MM.1S (cell line): Measurements from ENCODE around the gene GSN.

Experiments used
- DNase-seq: peaks from one replicate; pipeline ENCODE4 v3.0.0-alpha.2; 2015
- H2AFZ ChIP-seq: fragments of 300-600 bp; sonication (generic); 2 replicates; pipeline ENCODE4 v1.6.0; 2016; ENCODE audit warnings: antibody characterized with exemption, low read length
- H3F3A ChIP-seq: fragments of 300-600 bp; sonication (generic); 2 replicates; pipeline ENCODE4 v1.6.1; 2016; ENCODE audit warnings: mild to moderate bottlenecking, antibody characterized with exemption, low read length, moderate library complexity, mixed read lengths; ENCODE audit not compliant: insufficient read depth
- H3K27ac ChIP-seq: fragments of 300-600 bp; sonication (generic); 2 replicates; pipeline ENCODE4 v1.5.1; 2016; ENCODE audit warnings: mild to moderate bottlenecking, low read length
- H3K27me3 ChIP-seq: fragments of 300-600 bp; sonication (generic); replicated peaks from 2 replicates; pipeline ENCODE4 v1.6.0; 2016; ENCODE audit warnings: low read length; ENCODE audit not compliant: insufficient read depth
- H3K36me3 ChIP-seq: fragments of 300-600 bp; sonication (generic); replicated peaks from 2 replicates; pipeline ENCODE4 v1.6.1; 2016; ENCODE audit warnings: mild to moderate bottlenecking, low read length, mixed read lengths; ENCODE audit not compliant: insufficient read depth
- H3K4me1 ChIP-seq: fragments of 300-600 bp; sonication (generic); 2 replicates; pipeline ENCODE4 v1.6.1; 2016; ENCODE audit warnings: low read length, mixed read lengths
- H3K4me2 ChIP-seq: fragments of 300-600 bp; sonication (generic); 2 replicates; pipeline ENCODE4 v1.6.0; 2016; ENCODE audit warnings: low read depth, low read length
- H3K4me3 ChIP-seq: fragments of 300-600 bp; sonication (generic); 2 replicates; pipeline ENCODE4 v1.5.1; 2016; ENCODE audit warnings: low read length, mixed read lengths
- H3K79me2 ChIP-seq: fragments of 300-600 bp; sonication (generic); 2 replicates; pipeline ENCODE4 v1.6.1; 2016; ENCODE audit warnings: mixed run types, low read length, mixed read lengths
- H3K9ac ChIP-seq: fragments of 300-600 bp; sonication (generic); 2 replicates; pipeline ENCODE4 v1.6.1; 2016; ENCODE audit warnings: low read length, mixed read lengths
- H3K9me2 ChIP-seq: fragments of 300-600 bp; sonication (generic); replicated peaks from 2 replicates; pipeline ENCODE4 v1.6.1; 2016; ENCODE audit warnings: mild to moderate bottlenecking, low read length, mixed read lengths; ENCODE audit not compliant: insufficient read depth
- H3K9me3 ChIP-seq: fragments of 300-600 bp; sonication (generic); replicated peaks from 2 replicates; pipeline ENCODE4 v1.6.1; 2016; ENCODE audit warnings: mild to moderate bottlenecking, low read length, mixed read lengths; ENCODE audit not compliant: insufficient read depth
- H4K20me1 ChIP-seq: fragments of 300-600 bp; sonication (generic); 2 replicates; pipeline ENCODE4 v1.6.1; 2016; ENCODE audit warnings: mild to moderate bottlenecking, low read length, moderate library complexity, mixed read lengths; ENCODE audit not compliant: insufficient read depth
- EZH2 ChIP-seq: fragments of 300-600 bp; sonication (generic); optimal IDR thresholded peaks from 2 replicates; pipeline ENCODE3; 2017; ENCODE audit warnings: low read depth, mild to moderate bottlenecking, antibody characterized with exemption, low read length, mixed read lengths
- EZH2phosphoT487 ChIP-seq: fragments of 300-600 bp; sonication (generic); IDR thresholded peaks from 2 replicates; pipeline ENCODE4 v1.6.1; 2018; ENCODE audit warnings: antibody characterized with exemption, low read length
- TF ChIP-seq, protein P1 (sequence below): fragments of 300-600 bp; sonication (generic); IDR thresholded peaks from 2 replicates; pipeline ENCODE4 v1.5.1; 2016; ENCODE audit warnings: antibody characterized with exemption, low read length, mixed read lengths

Gene GSN

DNA sequence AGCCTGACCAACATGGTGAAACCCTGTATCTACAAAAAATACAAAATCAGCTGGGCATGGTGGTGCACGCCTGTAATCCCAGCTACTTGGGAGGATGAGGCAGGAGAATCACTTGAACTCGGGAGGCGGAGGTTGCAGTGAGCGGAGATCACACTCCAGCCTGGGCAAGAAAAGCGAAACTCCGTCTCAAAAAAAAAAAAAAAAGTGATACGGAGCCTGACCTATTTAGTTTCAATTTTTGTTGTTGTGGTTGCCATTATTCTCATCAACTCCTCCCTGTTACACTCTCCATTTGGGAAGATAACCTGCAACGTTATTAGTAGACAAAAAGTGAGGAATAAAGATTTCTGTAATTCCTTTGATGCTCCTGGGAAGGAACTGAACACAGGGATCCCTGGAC is 100.8 kb downstream of the GSN start:
- peaks cover 5% of the 10 kb centered on the region for H3K4me1 ChIP-seq
- no peaks in the 10 kb centered on the region for H4K20me1 ChIP-seq
- peak overlapping the region; percentile 90 for H3K4me2 ChIP-seq
- H3K4me3 ChIP-seq, result peak overlapping the region; percentile 71
- H2AFZ ChIP-seq, result no peak overlapping the region
- peak; percentile 29 for DNase-seq
- H3K9ac ChIP-seq, result no peak overlapping the region
- H3K36me3 ChIP-seq, result no peaks in the 10 kb centered on the region
- H3K27ac ChIP-seq, result no peak overlapping the region
- TF ChIP-seq EZH2 (no peak), EZH2phosphoT487 (no peak)
- TF ChIP-seq, protein P1, sequence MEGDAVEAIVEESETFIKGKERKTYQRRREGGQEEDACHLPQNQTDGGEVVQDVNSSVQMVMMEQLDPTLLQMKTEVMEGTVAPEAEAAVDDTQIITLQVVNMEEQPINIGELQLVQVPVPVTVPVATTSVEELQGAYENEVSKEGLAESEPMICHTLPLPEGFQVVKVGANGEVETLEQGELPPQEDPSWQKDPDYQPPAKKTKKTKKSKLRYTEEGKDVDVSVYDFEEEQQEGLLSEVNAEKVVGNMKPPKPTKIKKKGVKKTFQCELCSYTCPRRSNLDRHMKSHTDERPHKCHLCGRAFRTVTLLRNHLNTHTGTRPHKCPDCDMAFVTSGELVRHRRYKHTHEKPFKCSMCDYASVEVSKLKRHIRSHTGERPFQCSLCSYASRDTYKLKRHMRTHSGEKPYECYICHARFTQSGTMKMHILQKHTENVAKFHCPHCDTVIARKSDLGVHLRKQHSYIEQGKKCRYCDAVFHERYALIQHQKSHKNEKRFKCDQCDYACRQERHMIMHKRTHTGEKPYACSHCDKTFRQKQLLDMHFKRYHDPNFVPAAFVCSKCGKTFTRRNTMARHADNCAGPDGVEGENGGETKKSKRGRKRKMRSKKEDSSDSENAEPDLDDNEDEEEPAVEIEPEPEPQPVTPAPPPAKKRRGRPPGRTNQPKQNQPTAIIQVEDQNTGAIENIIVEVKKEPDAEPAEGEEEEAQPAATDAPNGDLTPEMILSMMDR, result no peak
- peaks cover 12% of the 10 kb centered on the region; the same call in 1 of the 2 replicates for H3K27me3 ChIP-seq
- H3F3A ChIP-seq, result no peaks in the 10 kb centered on the region
- no peaks in the 10 kb centered on the region for H3K79me2 ChIP-seq
- H3K9me2 ChIP-seq, result no peaks in the 10 kb centered on the region
- H3K9me3 ChIP-seq, result no peaks in the 10 kb centered on the region

DNA sequence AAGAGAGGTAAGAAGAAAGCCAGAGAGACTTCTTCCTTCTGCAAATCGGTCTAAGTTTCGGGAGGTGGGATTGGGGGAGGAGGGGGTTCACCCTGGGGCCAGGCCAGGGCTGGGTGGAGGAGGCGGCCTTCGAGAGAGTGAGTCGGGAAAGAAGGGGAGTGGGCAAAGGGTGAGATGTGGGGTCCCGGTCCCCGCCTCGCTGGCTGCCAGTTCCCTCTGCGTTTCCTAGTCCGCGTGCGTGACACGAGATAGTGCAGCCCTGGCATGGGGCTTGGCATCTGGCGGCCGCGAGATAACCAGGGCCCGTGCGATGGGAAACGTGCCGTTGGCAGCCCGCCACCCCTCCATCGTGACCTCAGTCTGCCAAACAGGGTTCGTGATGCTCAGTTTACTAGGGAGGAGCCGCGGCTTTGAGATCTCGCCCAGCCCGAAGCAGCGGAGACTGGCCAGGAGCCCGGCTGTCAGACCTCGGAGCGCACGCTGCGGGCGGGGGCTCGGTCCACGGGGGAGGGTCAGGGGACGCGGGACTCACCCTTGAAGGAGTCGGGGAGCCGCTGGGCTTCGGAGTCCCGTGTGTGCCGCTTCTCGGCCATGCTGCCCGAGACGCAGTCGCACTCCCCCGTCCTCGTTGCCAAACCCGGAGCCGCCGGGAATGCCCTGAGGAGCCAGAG is 101.8 kb downstream of the GSN start, which contains the start of gene STOM:
STOM (minus strand) TSS at position 656 of the 671 bp plus-strand sequence; CDS start at position 593, 63 bp downstream.
- Histone ChIP-seq H3K9ac (peak within 1 kb of the TSS; percentile 34; the same call in 1 of the 2 replicates), H3K27ac (no peak within 1 kb of the TSS), H4K20me1 (no peaks in the 10 kb centered on the region), H3K36me3 (no peaks in the 10 kb centered on the region), H3F3A (no peaks in the 10 kb centered on the region), H3K4me1 (peaks cover 5% of the 10 kb centered on the region), H3K4me3 (peak within 1 kb of the TSS; percentile 71), H3K9me2 (no peaks in the 10 kb centered on the region), H2AFZ (peak within 1 kb of the TSS; percentile 84), H3K9me3 (no peaks in the 10 kb centered on the region), H3K4me2 (peak within 1 kb of the TSS; percentile 90), H3K79me2 (no peaks in the 10 kb centered on the region), H3K27me3 (peaks cover 12% of the 10 kb centered on the region; the same call in 1 of the 2 replicates)
- DNase-seq, result peak; percentile 42
- no peak for TF ChIP-seq EZH2phosphoT487
- no peak for TF ChIP-seq EZH2
- TF ChIP-seq, protein P1, result no peak

DNA sequence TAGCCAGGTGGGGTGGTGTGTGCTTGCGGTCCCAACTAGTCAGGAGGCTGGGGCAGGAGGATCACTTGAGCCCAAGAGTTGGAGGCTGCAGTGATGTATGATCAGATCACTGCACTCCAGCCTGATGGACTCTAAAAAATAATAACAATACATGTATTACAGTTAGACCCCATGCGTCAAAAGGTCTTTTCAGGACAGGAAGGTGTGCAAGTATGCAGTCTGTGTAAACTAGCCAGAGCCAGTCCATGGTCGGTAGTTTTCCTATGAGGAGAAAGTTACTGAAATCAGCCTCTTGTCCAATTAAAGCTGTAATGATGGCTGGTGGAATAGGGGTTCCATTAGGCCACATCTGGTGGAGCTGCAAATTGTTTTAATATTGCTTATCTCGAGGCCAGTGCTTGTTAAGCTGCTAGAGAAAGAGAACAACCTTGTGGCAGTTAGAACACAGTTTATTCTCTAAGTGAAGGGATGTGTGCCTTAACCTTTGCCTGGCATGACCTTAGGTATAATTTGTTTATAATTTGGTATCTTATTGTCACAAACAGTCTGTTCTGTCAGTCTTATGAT is 103.6 kb downstream of the GSN start:
- no peaks in the 10 kb centered on the region for H3K79me2 ChIP-seq
- no peak overlapping the region for H2AFZ ChIP-seq
- no peak overlapping the region for H3K4me2 ChIP-seq
- peaks cover 12% of the 10 kb centered on the region; the same call in 1 of the 2 replicates for H3K27me3 ChIP-seq
- no peak for TF ChIP-seq EZH2
- TF ChIP-seq, protein P1, result no peak
- no peak for TF ChIP-seq EZH2phosphoT487
- no peak for DNase-seq
- H3K9ac ChIP-seq, result no peak overlapping the region
- no peaks in the 10 kb centered on the region for H4K20me1 ChIP-seq
- H3K4me1 ChIP-seq, result peaks cover 5% of the 10 kb centered on the region
- H3K9me2 ChIP-seq, result no peaks in the 10 kb centered on the region
- no peaks in the 10 kb centered on the region for H3K36me3 ChIP-seq
- no peak overlapping the region for H3K27ac ChIP-seq
- H3K9me3 ChIP-seq, result no peaks in the 10 kb centered on the region
- no peak overlapping the region for H3K4me3 ChIP-seq
- H3F3A ChIP-seq, result no peaks in the 10 kb centered on the region
